ENCODE results near the gene CLEC2A.

DNA sequence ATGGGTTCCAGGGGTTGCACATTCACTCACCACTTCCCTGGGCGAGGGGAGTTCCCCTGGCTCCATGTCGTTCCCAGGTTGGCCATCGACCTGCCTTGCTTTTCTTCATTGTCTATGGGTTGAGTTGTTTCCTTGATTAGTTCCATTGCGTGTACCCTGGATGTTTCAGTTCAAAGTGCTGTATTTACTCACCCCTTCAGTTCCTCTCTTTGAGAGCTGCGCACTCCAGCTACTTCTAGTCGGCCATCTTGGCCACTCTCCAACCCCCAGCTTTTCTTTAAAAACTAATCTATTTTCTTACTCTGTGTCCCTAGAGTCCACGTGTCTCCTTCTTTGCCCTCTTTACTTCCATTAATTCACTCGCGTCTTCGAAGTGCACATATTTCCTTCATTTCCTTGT lies 11.7 kb downstream of the CLEC2A start:
- TF ChIP-seq, protein P1, sequence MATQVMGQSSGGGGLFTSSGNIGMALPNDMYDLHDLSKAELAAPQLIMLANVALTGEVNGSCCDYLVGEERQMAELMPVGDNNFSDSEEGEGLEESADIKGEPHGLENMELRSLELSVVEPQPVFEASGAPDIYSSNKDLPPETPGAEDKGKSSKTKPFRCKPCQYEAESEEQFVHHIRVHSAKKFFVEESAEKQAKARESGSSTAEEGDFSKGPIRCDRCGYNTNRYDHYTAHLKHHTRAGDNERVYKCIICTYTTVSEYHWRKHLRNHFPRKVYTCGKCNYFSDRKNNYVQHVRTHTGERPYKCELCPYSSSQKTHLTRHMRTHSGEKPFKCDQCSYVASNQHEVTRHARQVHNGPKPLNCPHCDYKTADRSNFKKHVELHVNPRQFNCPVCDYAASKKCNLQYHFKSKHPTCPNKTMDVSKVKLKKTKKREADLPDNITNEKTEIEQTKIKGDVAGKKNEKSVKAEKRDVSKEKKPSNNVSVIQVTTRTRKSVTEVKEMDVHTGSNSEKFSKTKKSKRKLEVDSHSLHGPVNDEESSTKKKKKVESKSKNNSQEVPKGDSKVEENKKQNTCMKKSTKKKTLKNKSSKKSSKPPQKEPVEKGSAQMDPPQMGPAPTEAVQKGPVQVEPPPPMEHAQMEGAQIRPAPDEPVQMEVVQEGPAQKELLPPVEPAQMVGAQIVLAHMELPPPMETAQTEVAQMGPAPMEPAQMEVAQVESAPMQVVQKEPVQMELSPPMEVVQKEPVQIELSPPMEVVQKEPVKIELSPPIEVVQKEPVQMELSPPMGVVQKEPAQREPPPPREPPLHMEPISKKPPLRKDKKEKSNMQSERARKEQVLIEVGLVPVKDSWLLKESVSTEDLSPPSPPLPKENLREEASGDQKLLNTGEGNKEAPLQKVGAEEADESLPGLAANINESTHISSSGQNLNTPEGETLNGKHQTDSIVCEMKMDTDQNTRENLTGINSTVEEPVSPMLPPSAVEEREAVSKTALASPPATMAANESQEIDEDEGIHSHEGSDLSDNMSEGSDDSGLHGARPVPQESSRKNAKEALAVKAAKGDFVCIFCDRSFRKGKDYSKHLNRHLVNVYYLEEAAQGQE (IDR thresholded peaks at IDR 0.05; ENCODE audit: low read depth): no peak
- TF ChIP-seq TCF7L2 (IDR thresholded peaks at IDR 0.05; ENCODE audit: borderline replicate concordance, extremely low read depth, insufficient read depth, insufficient read length) (no peak), SP1 (IDR thresholded peaks at IDR 0.05; ENCODE audit: low read depth) (no peak), POLR2A (IDR thresholded peaks at IDR 0.05; ENCODE audit: borderline replicate concordance, extremely low read depth, insufficient read depth, insufficient read length) (no peak), EZH2phosphoT487 (IDR thresholded peaks at IDR 0.05; ENCODE audit: borderline replicate concordance) (no peak), CTCF (IDR thresholded peaks at IDR 0.05 in 2 of 3, conservative IDR thresholded peaks at IDR 0.05 in 1 of 3; ENCODE audit: borderline replicate concordance in 1 of 3, insufficient read depth in 1 of 3, low read depth in 2 of 3, low read length in 2 of 3) (no peak), EGR1 (IDR thresholded peaks at IDR 0.05; ENCODE audit: low read depth) (no peak), ATF3 (IDR thresholded peaks at IDR 0.05) (no peak), RAD21 (IDR thresholded peaks at IDR 0.05; ENCODE audit: low read depth) (no peak)
